Esophagus mucosa (tissue), 1 donor: ENCODE results near the gene SIX3. TPM values are rescaled to one million over a fixed set of nuclear protein-coding genes. Genes with fewer than 3 reads are reported as not detected.

Source experiments
- ATAC-seq: fragments of 200-7000 bp; cut with Tn5 transposase; one replicate; pipeline ENCODE4 v1.9.1; 2020
- total RNA-seq: library from RNA; stranded (reverse); gene quantifications from one replicate; pipeline ENCODE4 v1.2.4, GENCODE V29; 2023
- donor health status: DM: yes; HTN: yes; CAD: no.

Gene SIX3
- total RNA-seq, 1 donor from 2014 or later: not detected

DNA sequence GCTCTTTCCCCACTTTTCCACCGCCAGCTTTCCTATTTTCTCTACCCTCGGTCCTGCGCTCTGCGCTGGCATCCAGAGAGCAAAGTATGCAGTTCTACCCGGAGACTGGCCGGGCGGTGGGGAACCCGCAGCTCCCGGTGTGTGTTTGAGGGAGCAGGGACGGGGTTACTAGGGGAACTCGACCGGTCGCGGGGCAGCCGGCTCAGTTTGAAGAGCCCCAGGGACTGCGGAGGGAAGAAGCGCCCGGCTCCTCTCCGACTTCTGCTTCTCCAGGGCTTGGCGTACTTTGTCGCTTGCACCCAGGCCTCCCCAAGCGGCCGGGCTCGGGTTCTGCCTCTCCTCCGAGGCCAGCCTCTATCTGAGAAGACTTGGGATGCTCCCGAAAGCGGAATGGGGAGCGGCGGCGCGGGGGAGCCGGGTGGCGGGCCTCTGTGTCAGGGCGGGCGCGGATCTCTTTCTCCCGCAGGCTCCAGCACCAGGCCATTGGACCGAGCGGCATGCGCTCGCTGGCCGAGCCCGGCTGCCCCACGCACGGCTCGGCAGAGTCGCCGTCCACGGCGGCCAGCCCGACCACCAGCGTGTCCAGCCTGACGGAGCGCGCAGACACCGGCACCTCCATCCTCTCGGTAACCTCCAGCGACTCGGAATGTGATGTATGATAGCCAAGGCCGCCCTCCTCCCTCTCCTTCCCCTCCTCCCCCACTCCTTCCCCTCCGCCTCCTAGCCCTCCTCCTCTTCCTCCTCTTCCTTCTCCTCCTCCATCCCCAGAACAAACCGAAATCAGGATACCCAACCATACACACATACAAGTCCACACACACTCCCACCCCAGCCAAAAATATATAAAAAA, 2.8 kb downstream of the SIX3 start:
- no peak for ATAC-seq

DNA sequence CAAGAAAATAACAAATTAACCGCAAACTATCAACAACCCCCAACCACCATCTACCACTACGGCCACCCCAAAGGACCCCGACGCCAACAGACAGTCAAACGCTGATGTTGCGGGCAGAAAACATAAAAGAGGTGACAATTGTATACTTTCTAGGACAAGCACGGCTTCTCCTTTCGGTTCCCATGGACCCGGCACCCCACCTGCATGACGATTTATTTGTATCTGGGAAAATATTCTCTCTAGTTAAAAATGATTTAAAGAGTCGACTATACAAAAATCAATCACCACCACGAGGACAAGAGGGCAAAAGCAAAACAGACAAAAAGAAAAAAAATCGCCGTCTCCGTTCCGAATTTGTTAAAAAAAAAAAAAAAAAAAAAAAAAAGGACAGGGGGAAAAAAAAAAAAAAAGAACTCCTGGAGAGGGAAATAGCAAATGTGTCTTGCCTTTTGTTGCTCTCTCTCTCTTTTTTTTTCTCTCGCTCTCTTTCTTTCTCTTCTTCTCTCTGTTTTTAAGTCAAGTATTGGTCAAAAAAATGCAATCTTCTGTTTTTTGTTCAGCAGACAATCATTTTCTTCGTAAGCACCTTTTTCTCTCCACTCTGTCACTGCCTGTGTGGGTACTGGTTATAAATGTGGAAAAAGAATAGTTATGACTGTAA, 3.6 kb downstream of the SIX3 start:
- ATAC-seq: no peak

DNA sequence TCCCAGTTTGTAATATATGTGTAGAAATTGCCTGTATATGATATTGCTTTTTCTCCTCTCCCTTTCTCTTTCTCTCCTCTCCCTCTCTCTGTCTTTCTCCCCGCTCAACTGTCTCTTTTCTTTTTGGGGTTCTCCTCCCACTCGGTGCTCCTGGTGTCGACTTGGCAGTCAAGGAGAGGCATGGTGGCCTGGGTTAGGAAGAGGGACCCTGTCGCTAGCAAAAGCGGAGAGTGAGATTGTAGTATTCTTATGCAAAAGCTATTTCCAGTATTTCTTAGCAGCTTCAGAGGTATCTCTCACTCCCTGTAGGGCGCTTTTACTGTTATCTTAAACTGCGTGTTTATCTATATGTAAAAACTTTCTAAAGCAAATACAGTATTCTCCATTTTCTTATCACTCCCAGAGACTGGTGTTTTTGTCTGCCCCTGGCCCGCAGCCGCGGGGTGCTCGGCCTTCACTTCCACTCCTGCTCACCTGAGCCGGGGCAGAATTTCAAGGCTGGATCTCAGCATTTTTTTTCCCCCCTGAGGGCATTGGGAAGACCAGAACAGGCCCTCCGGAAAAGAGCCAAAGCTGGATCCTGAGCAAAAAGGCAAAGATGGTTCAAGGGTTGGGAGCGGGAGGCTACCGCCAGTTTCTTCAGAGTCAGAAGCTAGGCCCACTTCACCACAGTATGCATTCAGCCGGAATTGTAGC, 4.3 kb downstream of the SIX3 start:
- ATAC-seq: no peak

DNA sequence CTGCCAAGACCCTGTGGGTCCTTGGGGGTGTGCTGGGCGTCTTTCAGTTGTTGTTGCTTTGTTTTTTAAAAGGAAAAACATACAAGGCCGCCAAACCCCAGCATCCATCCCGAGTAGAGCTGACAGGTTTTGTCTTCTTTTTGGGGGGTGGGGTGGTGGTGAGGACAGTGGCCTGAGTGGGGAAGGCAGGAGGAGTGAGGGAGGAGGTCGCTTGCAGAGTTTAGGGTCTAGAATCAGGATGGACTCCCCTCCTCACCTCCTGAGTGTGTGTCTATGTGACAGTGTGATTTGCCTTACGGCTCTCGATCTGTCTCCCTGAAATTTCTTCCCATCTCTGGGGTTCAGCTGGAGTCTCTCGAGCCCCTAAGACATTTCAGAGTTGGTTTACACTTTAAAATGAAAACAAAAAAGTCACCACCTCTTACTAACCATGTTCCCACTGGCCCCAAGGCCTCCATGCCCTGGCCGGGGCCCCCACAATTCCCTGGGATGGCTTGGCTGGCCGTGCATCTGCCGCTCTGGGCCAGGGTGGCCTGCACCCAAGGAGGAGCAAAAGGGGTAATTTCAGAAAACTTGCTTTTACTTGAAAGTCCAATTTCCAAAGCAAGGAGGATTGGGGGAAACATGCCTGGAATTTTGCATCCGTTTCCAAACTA, 5.0 kb downstream of the SIX3 start:
- no peak for ATAC-seq

DNA sequence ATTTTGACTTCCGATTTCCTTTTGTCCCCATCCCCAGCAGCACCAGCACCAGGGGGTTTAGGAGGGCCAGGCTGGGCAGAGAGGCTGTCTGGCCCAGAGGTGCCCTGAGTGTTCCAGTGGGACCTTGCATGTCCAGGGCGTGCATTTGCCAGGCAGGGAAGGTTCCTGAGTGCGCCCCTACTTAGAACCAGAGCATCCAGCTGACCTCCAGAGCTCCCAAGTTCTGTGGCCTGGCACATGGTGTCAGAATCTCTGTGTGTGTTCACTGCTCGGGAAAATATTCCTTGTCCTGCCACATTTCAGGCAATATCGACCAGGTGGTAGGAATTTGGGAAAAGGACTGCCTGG, 5.5 kb downstream of the SIX3 start:
- ATAC-seq: no peak

DNA sequence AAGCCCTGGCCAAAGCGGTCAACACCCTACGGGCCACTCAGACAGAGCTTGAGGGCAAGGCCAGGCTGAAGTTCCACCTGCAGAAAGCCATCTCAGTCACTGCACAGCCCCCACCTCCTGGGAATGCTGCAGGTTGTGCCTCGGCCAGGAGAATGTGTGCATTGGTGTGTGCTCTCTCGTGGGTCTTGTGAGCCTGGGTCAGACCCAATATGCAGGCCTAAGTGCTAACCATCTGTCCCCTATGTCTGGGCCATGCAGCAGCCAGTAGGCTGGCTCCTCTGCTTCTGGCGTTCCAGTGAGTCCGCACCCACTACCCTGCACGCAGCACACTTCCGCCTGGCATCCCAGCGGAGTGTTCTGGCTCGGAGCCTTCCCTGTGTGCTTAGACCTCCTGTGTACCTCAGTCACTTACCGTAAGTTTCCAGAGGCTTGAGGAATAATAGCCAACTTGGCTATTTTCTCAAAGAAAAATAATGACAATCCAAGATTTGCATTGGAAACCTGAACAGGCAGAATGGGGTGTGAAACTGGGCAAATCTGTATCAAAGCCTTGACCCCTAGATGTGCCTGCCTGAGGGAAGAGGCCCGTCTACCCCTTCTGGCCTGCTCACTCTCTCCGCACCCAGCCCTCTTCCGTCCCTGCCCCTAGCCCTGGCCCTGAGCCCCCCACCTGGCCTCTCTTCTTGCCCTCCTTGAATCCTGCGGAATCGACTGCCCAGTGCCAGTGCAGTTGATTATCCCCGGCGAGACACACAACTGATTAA, 7.2 kb downstream of the SIX3 start:
- no peak for ATAC-seq

DNA sequence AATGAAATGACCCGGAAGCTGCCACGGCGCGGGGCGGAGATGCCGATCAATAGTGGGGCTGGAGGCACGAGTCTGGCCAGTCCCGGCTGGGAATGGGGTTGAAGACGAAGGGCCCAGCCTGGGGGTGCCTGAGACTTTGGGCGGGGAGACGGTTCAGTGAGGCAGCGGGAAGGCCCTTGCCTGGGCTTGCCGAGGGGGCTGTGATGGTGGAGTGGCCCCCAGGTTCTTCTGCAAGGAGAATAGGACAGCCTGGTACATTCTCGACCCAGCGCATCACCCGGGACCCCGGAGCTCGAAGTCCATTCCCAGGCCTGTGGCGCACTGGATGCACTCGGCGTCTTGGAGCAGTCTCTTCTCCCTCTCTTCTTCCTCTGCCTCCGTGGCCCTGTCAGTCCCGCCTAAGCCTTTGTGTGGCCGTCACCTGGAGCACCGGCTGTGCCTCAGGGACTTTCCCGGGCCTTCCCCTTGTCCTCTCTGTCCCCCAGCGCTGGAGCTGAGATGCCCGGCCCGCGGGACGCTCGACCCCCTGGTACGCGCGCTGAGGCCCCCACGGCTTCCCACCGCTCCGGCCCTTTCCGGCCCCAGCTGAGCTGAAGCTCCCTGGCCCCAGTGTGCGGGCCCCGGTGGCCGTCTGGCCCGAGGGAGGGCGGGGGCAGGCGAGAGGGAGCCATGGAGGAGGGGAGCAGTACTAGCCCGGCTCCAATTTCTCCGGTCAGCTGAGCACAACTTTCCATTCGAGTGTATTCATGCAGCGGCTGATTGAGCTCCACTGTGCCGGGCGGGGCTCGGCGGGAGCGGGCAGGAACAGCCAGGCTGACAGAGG, 8.0 kb downstream of the SIX3 start:
- no peak for ATAC-seq

DNA sequence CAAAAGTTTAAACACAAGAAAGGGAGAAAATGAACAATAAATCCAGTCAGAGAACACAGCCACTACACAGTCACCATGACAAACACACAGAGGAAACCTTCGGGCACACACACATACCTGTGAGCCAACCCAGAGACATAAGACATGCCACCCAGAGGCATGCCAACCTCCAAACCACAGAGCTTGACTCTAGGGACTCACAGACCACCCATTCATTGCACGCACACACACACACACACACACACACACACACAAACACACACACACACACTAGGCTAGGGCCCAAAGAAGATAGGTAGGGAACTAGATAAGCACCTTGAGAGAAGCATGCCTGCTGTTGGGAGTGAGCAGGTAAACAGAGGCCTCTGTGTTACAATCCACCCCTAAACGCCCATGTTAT, 9.1 kb downstream of the SIX3 start:
- ATAC-seq: no peak

DNA sequence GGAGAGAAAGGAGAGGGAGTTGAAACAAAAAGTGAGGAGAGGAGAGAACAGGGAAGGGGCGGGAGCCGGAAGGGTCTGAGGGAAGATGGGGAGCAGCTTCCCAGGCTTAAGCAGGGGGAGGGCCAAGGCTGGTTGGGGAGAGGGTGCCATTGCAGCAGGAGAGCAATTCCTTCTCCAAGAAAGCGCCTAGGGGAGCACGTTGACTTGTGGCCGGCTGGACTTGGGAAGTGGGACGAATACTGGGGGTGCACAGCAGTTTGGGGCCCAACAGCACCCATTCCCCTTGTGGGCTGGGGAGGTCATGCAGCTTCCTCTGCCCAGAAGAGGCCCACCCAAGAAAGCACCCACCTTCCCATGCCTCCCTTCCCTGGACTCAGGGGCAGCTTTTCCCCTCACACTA, 9.6 kb downstream of the SIX3 start:
- ATAC-seq: no peak

DNA sequence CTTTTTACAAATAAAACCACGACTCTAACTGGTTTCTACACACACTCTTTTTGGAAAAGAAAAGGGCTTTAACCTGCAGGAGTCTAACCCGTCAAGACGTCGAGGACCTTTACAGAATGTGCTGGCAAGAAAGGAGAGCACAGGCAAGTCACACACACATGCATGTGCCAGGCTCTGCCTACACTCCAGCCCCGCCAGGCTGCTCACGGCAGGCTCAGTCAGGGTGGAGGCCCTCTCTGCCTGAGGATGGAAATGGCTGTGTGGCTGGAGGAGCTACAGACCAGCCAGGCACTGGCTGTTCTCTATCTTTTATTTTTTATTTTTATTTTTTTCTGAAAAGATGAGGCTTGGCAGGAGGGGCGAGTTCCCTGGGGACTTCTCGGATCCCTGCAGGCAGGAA, 10.2 kb downstream of the SIX3 start:
- no peak for ATAC-seq

DNA sequence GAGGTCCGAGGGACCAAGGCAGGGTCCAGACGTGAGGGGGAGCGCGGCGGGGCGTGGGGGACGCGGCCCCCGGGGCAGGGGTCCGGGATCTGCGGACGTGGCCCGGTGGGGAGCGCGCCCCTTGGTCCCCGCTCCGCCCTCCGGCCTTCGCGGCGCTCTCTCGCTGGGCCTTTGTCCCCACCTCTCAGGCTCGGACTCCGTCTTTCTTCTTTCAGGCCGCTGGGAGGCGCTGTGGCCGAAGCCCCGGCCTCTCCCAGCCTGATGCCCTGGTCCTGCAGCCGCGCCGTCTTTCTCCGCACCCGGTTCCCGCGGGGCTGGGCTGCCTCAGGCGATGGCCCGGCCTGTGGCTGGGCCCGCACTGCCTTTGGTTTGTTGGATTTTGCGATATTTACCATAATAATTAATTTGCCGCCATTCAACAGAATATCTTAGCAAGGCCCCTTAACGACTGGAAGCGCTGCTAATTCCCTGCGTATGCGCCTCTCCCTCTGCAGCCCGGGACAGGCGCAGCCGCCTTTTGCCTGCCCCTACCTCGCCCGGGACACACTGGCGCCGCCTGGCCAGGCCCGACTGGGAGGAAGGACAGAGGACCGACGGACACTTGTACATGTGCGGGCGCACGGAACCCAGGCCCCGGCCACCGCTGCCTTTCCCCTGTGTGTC, 10.8 kb downstream of the SIX3 start:
- ATAC-seq: peak; percentile 35

DNA sequence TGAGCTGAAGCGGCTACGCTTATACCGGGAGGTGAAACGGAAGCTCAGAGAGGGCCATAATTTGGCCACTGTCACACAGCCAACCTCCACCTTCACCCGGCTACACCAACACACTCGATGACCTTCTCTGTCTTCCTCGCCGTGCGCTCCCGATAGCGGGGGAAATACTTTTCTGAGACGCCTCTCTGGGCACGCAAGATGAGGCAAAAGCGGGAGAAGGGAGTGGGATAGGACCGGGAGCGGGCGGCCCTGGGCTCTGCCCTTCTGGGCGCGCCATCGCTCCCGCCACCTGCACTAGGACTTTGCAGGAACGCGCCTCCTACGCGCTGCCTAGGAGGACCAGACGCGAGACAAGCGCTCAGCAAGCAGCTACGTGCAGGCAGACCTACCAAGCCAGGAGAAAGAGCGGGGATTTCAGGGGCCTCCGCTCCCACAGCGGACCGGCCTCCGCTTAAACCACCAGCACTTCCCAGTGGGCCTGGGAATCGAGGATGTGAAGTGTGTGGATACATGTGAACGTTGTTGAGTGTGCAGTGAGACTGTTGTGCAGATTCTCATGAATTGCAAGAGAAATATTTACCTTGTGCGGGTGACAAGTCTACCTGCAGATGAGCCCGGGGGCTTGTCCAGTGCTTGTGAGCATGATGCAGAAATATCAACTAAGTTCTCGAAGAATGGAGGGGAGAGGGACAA, 11.4 kb downstream of the SIX3 start:
- no peak for ATAC-seq

DNA sequence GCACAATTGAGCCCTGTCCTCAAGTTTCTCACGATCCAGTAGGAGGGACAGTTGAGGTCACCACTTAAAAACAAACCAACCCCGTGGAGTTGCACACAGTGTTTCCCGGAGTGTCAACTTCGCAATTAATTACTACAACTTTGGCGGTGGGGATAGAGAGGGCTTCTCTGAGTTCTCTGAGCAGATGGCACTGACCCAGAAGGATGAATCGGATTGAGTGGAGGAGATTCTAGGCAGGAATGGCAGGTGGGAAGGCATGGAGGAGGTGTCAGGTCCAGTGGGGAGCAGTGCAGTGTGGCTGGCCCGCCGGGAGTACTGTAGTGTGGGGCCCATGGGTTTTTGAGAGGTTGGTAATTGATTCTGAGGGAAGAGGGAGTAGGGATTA, 12.0 kb downstream of the SIX3 start:
- no peak for ATAC-seq

DNA sequence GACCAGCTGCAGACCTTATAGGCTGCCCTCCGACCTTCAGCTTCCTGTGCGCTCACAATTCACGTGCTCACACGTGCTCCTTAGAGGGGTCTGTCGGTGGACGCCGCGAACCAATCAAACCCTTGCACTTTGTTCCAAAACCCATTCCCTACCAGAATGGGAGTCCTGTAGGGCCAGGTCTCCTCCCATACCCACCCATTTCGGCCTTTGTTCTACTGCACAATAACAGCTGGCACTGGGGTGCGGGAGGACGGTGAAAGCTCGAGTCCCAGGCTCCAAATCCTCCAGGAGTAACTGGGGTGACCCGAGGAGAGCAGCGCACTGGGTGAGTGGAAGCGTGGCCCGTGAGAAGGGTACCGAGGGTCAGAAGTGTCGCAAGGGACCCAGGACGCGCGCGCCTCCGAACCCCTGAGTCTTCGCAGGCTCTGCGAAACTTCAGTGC, 13.0 kb downstream of the SIX3 start:
- ATAC-seq: no peak

DNA sequence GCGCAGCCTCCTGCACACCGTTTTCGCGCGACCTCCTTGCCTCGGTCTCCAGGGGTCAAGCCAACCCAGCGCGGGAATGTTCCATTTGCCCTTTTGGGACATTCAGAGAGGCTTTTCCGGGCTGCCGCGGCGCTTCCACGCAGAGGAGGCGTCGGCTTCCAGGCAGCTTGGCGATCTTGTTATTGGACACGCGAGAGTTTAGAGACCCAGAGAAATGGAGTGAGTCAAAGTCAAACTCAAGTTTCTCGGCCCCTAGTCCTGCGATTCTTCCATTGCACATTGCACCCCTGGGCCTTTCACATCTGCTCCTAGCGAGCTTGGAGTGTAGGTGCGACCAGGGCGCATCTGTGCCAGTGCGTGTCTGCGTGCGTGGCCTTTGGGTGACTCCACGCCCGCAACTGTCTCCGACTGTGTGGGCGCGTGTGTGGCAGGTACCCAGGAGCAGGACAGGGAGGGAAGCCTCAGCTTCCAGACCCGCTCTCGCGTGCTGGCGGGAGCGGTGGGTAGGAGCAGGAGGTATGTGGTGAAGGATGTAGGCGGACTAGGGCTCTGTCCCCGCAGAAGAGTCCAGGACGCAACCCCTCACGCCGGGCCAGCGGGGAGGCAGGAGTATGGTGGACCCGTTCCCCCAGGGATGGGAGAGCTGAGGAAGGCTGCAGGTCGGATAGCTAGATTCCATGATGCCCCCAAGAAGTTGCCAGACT, 13.5 kb downstream of the SIX3 start:
- no peak for ATAC-seq

DNA sequence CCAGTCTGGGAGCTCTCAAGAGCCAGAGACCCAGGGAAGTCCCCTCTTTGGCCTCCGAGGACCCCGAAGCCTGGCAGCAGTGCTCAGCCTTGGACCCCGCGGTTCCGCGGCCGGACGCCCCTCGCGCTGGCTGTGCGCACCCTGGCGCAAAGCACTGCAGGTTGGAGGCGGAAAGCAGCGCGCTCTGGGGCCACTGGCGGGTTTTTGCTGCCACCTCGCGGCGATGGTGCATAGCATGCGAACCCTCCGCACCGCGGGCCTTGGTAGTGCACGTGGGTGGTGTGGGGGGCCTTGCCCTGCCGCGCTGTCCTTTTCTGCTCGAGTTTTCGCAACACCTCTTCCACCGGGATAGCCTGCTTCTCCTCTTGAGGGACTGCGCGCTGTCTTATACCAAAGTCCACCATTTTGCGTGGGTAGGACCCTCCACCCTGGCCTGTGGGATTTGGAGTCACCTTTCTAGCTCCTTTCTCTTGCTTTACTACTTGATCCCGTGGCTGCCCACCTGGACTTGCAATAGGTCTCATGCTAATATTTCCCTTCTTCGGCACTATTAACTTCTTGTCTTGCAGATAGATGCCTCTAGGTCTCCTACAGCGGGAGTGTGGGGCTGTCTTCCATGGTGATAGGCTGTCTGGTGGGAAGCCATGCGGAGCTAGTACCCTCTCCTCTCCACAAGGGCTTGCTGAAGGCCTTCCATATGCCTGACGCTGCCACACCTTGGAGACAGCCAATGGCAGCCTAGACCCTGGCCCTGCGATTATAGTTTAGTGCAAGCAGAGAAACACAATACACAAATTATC, 14.3 kb downstream of the SIX3 start:
- peak; percentile 70 for ATAC-seq

DNA sequence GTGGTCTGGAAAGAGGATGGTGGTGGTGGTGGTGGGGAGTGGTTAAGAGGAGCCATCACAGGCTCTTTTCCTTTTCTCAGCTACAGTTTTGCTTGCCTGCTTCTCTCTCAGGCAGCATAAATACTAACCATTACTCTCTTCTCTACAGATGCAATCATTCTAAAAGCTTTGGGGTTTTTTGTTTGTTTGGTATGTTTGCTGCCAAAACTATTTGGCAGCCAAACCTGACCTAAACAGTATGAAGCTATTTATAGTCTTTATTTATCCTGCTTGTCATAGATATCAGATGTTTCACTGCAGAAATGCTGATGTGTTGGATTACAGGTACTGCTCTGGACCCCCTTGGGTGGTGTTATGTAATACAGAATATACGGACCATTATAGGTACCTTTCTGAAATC, 15.3 kb downstream of the SIX3 start:
- ATAC-seq: no peak

DNA sequence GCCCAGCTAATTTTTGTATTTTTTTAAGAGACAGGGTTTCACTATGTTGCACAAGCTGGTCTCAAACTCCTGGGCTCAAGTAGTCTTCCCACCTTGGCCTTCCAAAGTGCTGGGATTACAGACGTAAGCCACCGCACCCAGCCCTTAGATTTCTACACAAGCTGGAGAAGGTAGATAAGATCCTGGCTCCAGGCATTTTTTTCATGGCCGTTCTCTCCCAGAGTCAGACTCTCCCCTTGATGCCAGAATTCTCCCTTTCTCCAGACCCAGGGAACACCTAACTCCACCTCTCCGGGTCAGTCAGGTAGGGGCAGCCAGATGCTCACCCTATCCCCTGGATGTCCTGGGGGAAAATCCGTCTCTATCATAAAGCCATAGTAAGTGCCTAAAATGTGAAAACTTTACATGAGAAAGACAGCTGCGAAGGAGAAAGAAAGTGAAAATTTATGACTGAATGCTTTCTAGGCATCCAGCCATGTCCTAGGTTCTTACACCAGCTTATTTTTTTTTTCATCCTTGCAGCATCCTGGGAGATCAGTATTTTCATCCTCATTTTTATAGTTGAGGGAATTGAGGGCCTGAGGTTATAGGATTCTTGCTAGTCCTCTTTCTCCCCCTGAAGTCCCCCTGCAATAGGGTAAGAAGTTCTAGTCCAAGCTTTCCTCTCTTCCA, 16.3 kb downstream of the SIX3 start:
- ATAC-seq: no peak
